HL-60 (cell line): ENCODE data around the gene POU2F3.

Source experiments
- DNase-seq, 2 experiments: peaks; one replicate each; pipeline ENCODE4 v3.0.0-alpha.2; 2010 to 2020; ENCODE audit warnings: low read depth in 1 of 2, low spot score in 1 of 2
- H3K27ac ChIP-seq: fragments of 250-450 bp; sonication (Bioruptor Pico); replicated peaks from 2 replicates; pipeline ENCODE4 v1.5.1; 2020; ENCODE audit warnings: mild to moderate bottlenecking, moderate library complexity
- H3K27me3 ChIP-seq: fragments of 250-450 bp; sonication (Bioruptor Pico); 2 replicates; pipeline ENCODE4 v1.5.1; 2021; ENCODE audit warnings: mild to moderate bottlenecking, moderate library complexity; ENCODE audit not compliant: insufficient read depth, poor library complexity, severe bottlenecking
- H3K4me3 ChIP-seq: replicated peaks from 2 replicates; pipeline ENCODE4 v1.5.1; 2011; ENCODE audit warnings: mild to moderate bottlenecking, control low read depth, low read length; ENCODE audit not compliant: insufficient read depth
- CTCF ChIP-seq: IDR thresholded peaks from one replicate; pipeline ENCODE4 v1.5.1; 2011; ENCODE audit warnings: low read length, control low read depth, inconsistent platforms; ENCODE audit not compliant: insufficient read depth
- GABPA ChIP-seq: IDR thresholded peaks from 2 replicates; pipeline ENCODE4 v1.6.1; 2012; ENCODE audit warnings: low read depth
- POLR2AphosphoS5 ChIP-seq: IDR thresholded peaks from 2 replicates; pipeline ENCODE4 v1.6.1; 2012; ENCODE audit warnings: low read depth
- REST ChIP-seq: IDR thresholded peaks from 2 replicates; pipeline ENCODE4 v1.6.1; 2012; ENCODE audit warnings: low read depth; ENCODE audit not compliant: insufficient replicate concordance
- SPI1 ChIP-seq: IDR thresholded peaks from 2 replicates; pipeline ENCODE4 v1.6.1; 2012; ENCODE audit warnings: low read depth, mild to moderate bottlenecking, borderline replicate concordance

POU2F3 gene

GRCh38 chr11:120365512-120365911 is 125.6 kb downstream of the POU2F3 start:
- Histone ChIP-seq H3K27ac (no peak overlapping the region), H3K27me3 (peaks cover 14% of the 10 kb centered on the region), H3K4me3 (no peak overlapping the region)
- no peak for DNase-seq
- TF ChIP-seq POLR2AphosphoS5 (no peak), REST (no peak), GABPA (no peak), CTCF (no peak), SPI1 (no peak)
